HEK293 (cell line): ENCODE data around the gene GAREM1.

ENCODE experiments used
- CTCF ChIA-PET: fragments of 350-600 bp; formaldehyde crosslinking; extraction: SDS; loops from one replicate; lab custom pipeline; 2021; ENCODE audit warnings: antibody characterized with exemption; lab: Yijun Ruan, JAX
- POLR2A ChIA-PET: fragments of 300-600 bp; formaldehyde crosslinking; extraction: SDS; loops from one replicate; lab custom pipeline; 2020; ENCODE audit warnings: antibody characterized with exemption, inconsistent platforms; lab: Yijun Ruan, JAX
- H3K27ac ChIP-seq: fragments of 200-500 bp; sonication (Bioruptor generic); 2 replicates; pipeline ENCODE4 v1.5.1; 2014; ENCODE audit warnings: low read depth, low read length, control low read depth, inconsistent platforms; ENCODE audit errors: extremely low read depth
- H3K36me3 ChIP-seq, 2 experiments: fragments of 200-500 bp in 1 of 2; sonication (Bioruptor generic) in 1 of 2; 1 replicate in 1 of 2; 2 replicates in 1 of 2; pipeline ENCODE4 v1.5.1; 2014 to 2017; ENCODE audit warnings: inconsistent platforms in 2 of 2, low read length in 2 of 2; ENCODE audit not compliant: control insufficient read depth in 2 of 2, insufficient read depth in 1 of 2
- H3K4me1 ChIP-seq: fragments of 200-500 bp; sonication (Bioruptor generic); 2 replicates; pipeline ENCODE4 v1.5.1; 2014; ENCODE audit warnings: mild to moderate bottlenecking, low read length, inconsistent platforms; ENCODE audit not compliant: control insufficient read depth, insufficient read depth
- H3K4me3 ChIP-seq: 2 replicates; pipeline ENCODE4 v1.5.1; 2011; ENCODE audit warnings: low read depth, mild to moderate bottlenecking, control low read depth, low read length, moderate library complexity
- H3K9me3 ChIP-seq: fragments of 200-500 bp; sonication (Bioruptor generic); 2 replicates; pipeline ENCODE4 v1.5.1; 2014; ENCODE audit warnings: low read depth, low read length, inconsistent platforms; ENCODE audit not compliant: control insufficient read depth, insufficient read depth
- KLF7 ChIP-seq: fragments of 450-650 bp; formaldehyde crosslinking; IDR thresholded peaks from 2 replicates; pipeline ENCODE4 v1.5.1; 2016; ENCODE audit warnings: missing biosample characterization, missing genetic modification characterization, borderline replicate concordance
- SP3 ChIP-seq: fragments of 450-650 bp; formaldehyde crosslinking; IDR thresholded peaks from 2 replicates; pipeline ENCODE4 v1.5.1; 2016; ENCODE audit warnings: missing biosample characterization, missing genetic modification characterization
- SP7 ChIP-seq: fragments of 450-650 bp; formaldehyde crosslinking; IDR thresholded peaks from 2 replicates; pipeline ENCODE4 v1.5.1; 2016; ENCODE audit warnings: missing biosample characterization, missing genetic modification characterization
- ZBTB10 ChIP-seq: fragments of 450-650 bp; formaldehyde crosslinking; IDR thresholded peaks from 2 replicates; pipeline ENCODE4 v1.5.1; 2016; ENCODE audit warnings: missing biosample characterization, missing genetic modification characterization
- ZFP3 ChIP-seq: fragments of 450-650 bp; formaldehyde crosslinking; IDR thresholded peaks from 2 replicates; pipeline ENCODE4 v1.5.1; 2016; ENCODE audit warnings: low read depth, missing biosample characterization, missing genetic modification characterization
- ZNF23 ChIP-seq: fragments of 450-650 bp; formaldehyde crosslinking; IDR thresholded peaks from 2 replicates; pipeline ENCODE4 v1.5.1; 2016; ENCODE audit warnings: missing biosample characterization, missing genetic modification characterization, borderline replicate concordance
- ZNF350 ChIP-seq: fragments of 450-650 bp; formaldehyde crosslinking; IDR thresholded peaks from 2 replicates; pipeline ENCODE4 v1.5.0; 2017; ENCODE audit warnings: missing biosample characterization, mild to moderate bottlenecking, missing genetic modification characterization
- ZNF518A ChIP-seq: fragments of 450-650 bp; formaldehyde crosslinking; conservative IDR thresholded peaks from 2 replicates; pipeline ENCODE4 v1.5.1; 2016; ENCODE audit warnings: low read depth, missing biosample characterization, missing genetic modification characterization
- ZNF645 ChIP-seq: fragments of 450-650 bp; formaldehyde crosslinking; IDR thresholded peaks from 2 replicates; pipeline ENCODE4; 2016; ENCODE audit warnings: missing biosample characterization, missing genetic modification characterization
- ZNF704 ChIP-seq: fragments of 450-650 bp; formaldehyde crosslinking; IDR thresholded peaks from 2 replicates; pipeline ENCODE4 v1.5.1; 2016; ENCODE audit warnings: missing biosample characterization, missing genetic modification characterization
- ZNF707 ChIP-seq: fragments of 450-650 bp; formaldehyde crosslinking; IDR thresholded peaks from 2 replicates; pipeline ENCODE4 v1.5.1; 2016; ENCODE audit warnings: missing biosample characterization, missing genetic modification characterization
- ZNF777 ChIP-seq: fragments of 450-650 bp; formaldehyde crosslinking; IDR thresholded peaks from 2 replicates; pipeline ENCODE4 v1.5.1; 2017; ENCODE audit warnings: missing biosample characterization, missing genetic modification characterization, borderline replicate concordance

Gene GAREM1

GRCh38 chr18:32252141-32252860 lies 218.4 kb downstream of the GAREM1 start:
- no peaks in the 10 kb centered on the region for H3K36me3 ChIP-seq
- H3K27ac ChIP-seq = no peak overlapping the region
- ChIA-PET CTCF (interaction anchor here (0.7 to 1.1 kb wide), 2 partner anchors 20 to 711 kb away, joined by 8 to 9 read pairs; no protein-coding TSS in a partner anchor), POLR2A (no interaction called here)
- H3K9me3 ChIP-seq = no peaks in the 10 kb centered on the region
- no peak overlapping the region for H3K4me3 ChIP-seq
- no peaks in the 10 kb centered on the region for H3K4me1 ChIP-seq
- no peak for TF ChIP-seq ZNF350
- TF ChIP-seq ZNF704 (tag by site-specific recombination) = no peak
- no peak for TF ChIP-seq ZNF645 (tag by site-specific recombination)
- no peak for TF ChIP-seq ZNF707
- no peak for TF ChIP-seq ZNF518A
- TF ChIP-seq KLF7 (tag by site-specific recombination) = no peak
- TF ChIP-seq ZNF23 (tag by site-specific recombination) = no peak

- Histone ChIP-seq H3K4me3 (no peak overlapping the region), H3K27ac (no peak overlapping the region), H3K4me1 (no peaks in the 10 kb centered on the region), H3K9me3 (no peaks in the 10 kb centered on the region), H3K36me3 (no peaks in the 10 kb centered on the region)
- CTCF ChIA-PET = interaction anchor here (0.7 to 1.1 kb wide), 2 partner anchors 20 to 712 kb away, joined by 8 to 9 read pairs; no protein-coding TSS in a partner anchor
- POLR2A ChIA-PET = no interaction called here
- TF ChIP-seq ZFP3 (no peak), ZNF777 (tag by site-specific recombination) (no peak), ZBTB10 (tag by site-specific recombination) (no peak), SP7 (tag by site-specific recombination) (no peak), SP3 (no peak)
These were observed 219.2 kb downstream of the GAREM1 start for GRCh38 chr18:32251466-32251865.
